Measurements from ENCODE around the gene IL23A. TPM values are rescaled to one million over a fixed set of nuclear protein-coding genes. Genes with fewer than 3 reads are reported as not detected.
"Not testable (repeated sequence)": the region's sequence is repeated elsewhere in the genome, so short reads cannot be mapped to it uniquely, and the experiment has no call there.

The IL23A gene
- total RNA-seq, 2 experiments from 2014 or later, result 41.3 to 41.5 TPM

GRCh38 chr12:56321027-56321426 lies 17.7 kb upstream of the IL23A start:
- Mint-ChIP-seq H3K4me1 (ENCODE audit: low read depth) (peaks cover 2% of the 10 kb centered on the region), H3K4me3 (no peak overlapping the region), H3K36me3 (ENCODE audit: low read depth) (peaks cover 21% of the 10 kb centered on the region), H3K27ac (peak overlapping the region; percentile 19), H3K27me3 (no peaks in the 10 kb centered on the region), H3K9me3 (no peaks in the 10 kb centered on the region)
- intact Hi-C loops (cut with micrococcal nuclease), result no loop called here
- TF ChIP-seq CTCF (IDR thresholded peaks at IDR 0.05), result no peak
- DNase-seq (peak; percentile 21), ATAC-seq (no peak)
- ChIA-PET POLR2A (interaction anchor here (0.6 to 1.3 kb wide), 3 partner anchors 12 to 183 kb away, joined by 3 to 4 read pairs (median 3); no protein-coding TSS in a partner anchor), CTCF (interaction anchor here (0.9 to 1.4 kb wide), 3 partner anchors 9 to 236 kb away, joined by 3 to 4 read pairs (median 3); no protein-coding TSS in a partner anchor)

GRCh38 chr12:56321610-56322009 lies 17.1 kb upstream of the IL23A start:
- H3K27me3 Mint-ChIP-seq; POLR2A ChIA-PET; H3K9me3 Mint-ChIP-seq; H3K4me3 Mint-ChIP-seq; H3K27ac Mint-ChIP-seq; H3K4me1 Mint-ChIP-seq (ENCODE audit: low read depth); ATAC-seq; DNase-seq; intact Hi-C loops (cut with micrococcal nuclease): not testable (repeated sequence)
- CTCF ChIA-PET, result interaction anchor here (0.9 kb wide), 1 partner anchor 9 kb away, joined by 3 read pairs; no protein-coding TSS in a partner anchor
- peaks cover 24% of the 10 kb centered on the region for H3K36me3 Mint-ChIP-seq (ENCODE audit: low read depth)

- ATAC-seq (no peak), DNase-seq (no peak)
- H3K9me3 Mint-ChIP-seq, result no peaks in the 10 kb centered on the region
- intact Hi-C loops (cut with micrococcal nuclease), result no loop called here
- H3K36me3 Mint-ChIP-seq (ENCODE audit: low read depth), result peaks cover 29% of the 10 kb centered on the region
- no peak overlapping the region for H3K4me3 Mint-ChIP-seq
- no peaks in the 10 kb centered on the region for H3K27me3 Mint-ChIP-seq
- H3K27ac Mint-ChIP-seq, result no peak overlapping the region
- H3K4me1 Mint-ChIP-seq (ENCODE audit: low read depth), result peaks cover 2% of the 10 kb centered on the region
- POLR2A ChIA-PET, result interaction anchor here (1.0 to 1.2 kb wide), 4 partner anchors 8 to 15 kb away, joined by 3 to 4 read pairs (median 4); partner anchors contain the start of genes CNPY2 and PAN2
- no peak for TF ChIP-seq CTCF (IDR thresholded peaks at IDR 0.05)
- CTCF ChIA-PET, result interaction anchor here (1.1 kb wide), 1 partner anchor 9 kb away, joined by 5 read pairs; the partner anchor contains the start of gene PAN2
Measured at GRCh38 chr12:56324206-56324605, 14.5 kb upstream of the IL23A start.

- no peaks in the 10 kb centered on the region for H3K27me3 Mint-ChIP-seq
- H3K27ac Mint-ChIP-seq, result no peak overlapping the region
- DNase-seq (no peak), ATAC-seq (no peak)
- ChIA-PET POLR2A (no interaction called here), CTCF (interaction anchor here (1.0 kb wide), 1 partner anchor 13 kb away, joined by 5 read pairs; the partner anchor contains the start of gene IL23A)
- intact Hi-C loops (cut with micrococcal nuclease), result no loop called here
- no peaks in the 10 kb centered on the region for H3K9me3 Mint-ChIP-seq
- H3K4me1 Mint-ChIP-seq (ENCODE audit: low read depth), result peaks cover 3% of the 10 kb centered on the region
- H3K4me3 Mint-ChIP-seq, result no peak overlapping the region
- peaks cover 24% of the 10 kb centered on the region for H3K36me3 Mint-ChIP-seq (ENCODE audit: low read depth)
- no peak for TF ChIP-seq CTCF (IDR thresholded peaks at IDR 0.05)
Measured at GRCh38 chr12:56326126-56326525, 12.6 kb upstream of the IL23A start.

GRCh38 chr12:56326533-56326932 lies 12.2 kb upstream of the IL23A start:
- Mint-ChIP-seq H3K27me3 (no peaks in the 10 kb centered on the region), H3K9me3 (no peaks in the 10 kb centered on the region), H3K4me3 (no peak overlapping the region), H3K4me1 (ENCODE audit: low read depth) (peaks cover 6% of the 10 kb centered on the region), H3K36me3 (ENCODE audit: low read depth) (peaks cover 27% of the 10 kb centered on the region), H3K27ac (no peak overlapping the region)
- ATAC-seq (no peak), DNase-seq (no peak)
- intact Hi-C loops (cut with micrococcal nuclease), result no loop called here
- ChIA-PET POLR2A (interaction anchor here (1.0 kb wide), 1 partner anchor 12 kb away, joined by 3 read pairs; no protein-coding TSS in a partner anchor), CTCF (no interaction called here)
- TF ChIP-seq CTCF (IDR thresholded peaks at IDR 0.05), result no peak
